IMR-90 (cell line): ENCODE data around the gene DBNDD1. TPM values are rescaled to one million over a fixed set of nuclear protein-coding genes. Genes with fewer than 3 reads are reported as not detected.

ENCODE experiments used
- ATAC-seq: fragments of 200-7000 bp; cut with Tn5 transposase; 2 replicates; pipeline ENCODE4 v1.9.1; 2020; ENCODE audit warnings: low read depth, mild to moderate bottlenecking, moderate library complexity
- BruUV-seq: library from RNA; stranded (reverse); fragments of 400-500 nt; replicated peaks from 2 replicates; lab custom pipeline; 2021; lab: Mats Ljungman, UMichigan
- CTCF ChIA-PET: fragments of 300-600 bp; formaldehyde crosslinking; extraction: SDS; loops from one replicate; lab custom pipeline; 2021; ENCODE audit warnings: antibody characterized with exemption; lab: Yijun Ruan, JAX
- POLR2A ChIA-PET: fragments of 300-600 bp; sonication (Branson Sonifier 250); formaldehyde crosslinking; loops from one replicate; lab custom pipeline; 2022; ENCODE audit warnings: antibody characterized with exemption; ENCODE audit not compliant: unreplicated experiment; lab: Charles Lee
- DNase-seq: peaks from one replicate; pipeline ENCODE4 v3.0.0; 2013
- H2AFZ ChIP-seq: replicated peaks from 2 replicates; pipeline ENCODE3; 2013; ENCODE audit warnings: low read length, mild to moderate bottlenecking; ENCODE audit not compliant: poor library complexity
- H2AK5ac ChIP-seq: 2 replicates; pipeline ENCODE4 v1.6.1; 2013; ENCODE audit warnings: low read depth, low read length, inconsistent platforms
- H2AK9ac ChIP-seq: replicated peaks from 2 replicates; pipeline ENCODE3; 2013; ENCODE audit warnings: mild to moderate bottlenecking, low read depth, low read length, moderate library complexity; ENCODE audit not compliant: poor library complexity
- H2BK120ac ChIP-seq: 2 replicates; pipeline ENCODE4 v1.6.1; 2013; ENCODE audit warnings: low read depth, low read length, inconsistent platforms
- H2BK15ac ChIP-seq: 3 replicates; pipeline ENCODE4 v1.6.1; 2013; ENCODE audit warnings: low read depth, low read length, inconsistent platforms
- H2BK20ac ChIP-seq: 2 replicates; pipeline ENCODE4 v1.6.1; 2013; ENCODE audit warnings: low read depth, mild to moderate bottlenecking, inconsistent platforms, low read length, moderate library complexity
- H2BK5ac ChIP-seq: 2 replicates; pipeline ENCODE4 v1.6.1; 2013; ENCODE audit warnings: mild to moderate bottlenecking, low read depth, low read length, inconsistent platforms; ENCODE audit not compliant: poor library complexity, severe bottlenecking
- H3K14ac ChIP-seq: replicated peaks from 2 replicates; pipeline ENCODE4 v1.6.1; 2013; ENCODE audit warnings: low read depth, low read length, inconsistent platforms
- H3K18ac ChIP-seq: 2 replicates; pipeline ENCODE4 v1.6.1; 2013; ENCODE audit warnings: low read depth, low read length, control low read depth
- H3K23ac ChIP-seq: 2 replicates; pipeline ENCODE4 v1.6.1; 2013; ENCODE audit warnings: low read depth, low read length, inconsistent platforms
- H3K27ac ChIP-seq: 2 replicates; pipeline ENCODE4 v1.5.1; 2013; ENCODE audit warnings: mild to moderate bottlenecking, control low read depth, low read length; ENCODE audit not compliant: insufficient read depth
- H3K27me3 ChIP-seq: 2 replicates; pipeline ENCODE4 v1.6.1; 2013; ENCODE audit warnings: low read length; ENCODE audit not compliant: control insufficient read depth, insufficient read depth
- H3K36me3 ChIP-seq: 2 replicates; pipeline ENCODE4 v1.6.1; 2013; ENCODE audit warnings: low read length, mixed read lengths; ENCODE audit not compliant: control insufficient read depth, insufficient read depth
- H3K4ac ChIP-seq: 2 replicates; pipeline ENCODE4 v1.6.1; 2013; ENCODE audit warnings: low read depth, low read length, inconsistent platforms
- H3K4me1 ChIP-seq: 2 replicates; pipeline ENCODE4 v1.6.1; 2013; ENCODE audit warnings: low read length, mixed read lengths; ENCODE audit not compliant: control insufficient read depth, insufficient read depth
- H3K4me2 ChIP-seq: 2 replicates; pipeline ENCODE4 v1.6.1; 2013; ENCODE audit warnings: low read depth, mild to moderate bottlenecking, control low read depth, low read length, moderate library complexity
- H3K4me3 ChIP-seq: 2 replicates; pipeline ENCODE4 v1.5.1; 2013; ENCODE audit warnings: low read depth, mild to moderate bottlenecking, control low read depth, low read length, moderate library complexity; ENCODE audit not compliant: insufficient read depth
- H3K56ac ChIP-seq: 2 replicates; pipeline ENCODE4 v1.6.1; 2013; ENCODE audit warnings: low read length, inconsistent platforms; ENCODE audit not compliant: insufficient read depth; ENCODE audit errors: extremely low read depth
- H3K79me1 ChIP-seq, 2 experiments: 2 replicates each; pipeline ENCODE4 v1.6.1; 2013; ENCODE audit warnings: low read length in 2 of 2, inconsistent platforms in 1 of 2, low read depth in 1 of 2
- H3K9ac ChIP-seq: 2 replicates; pipeline ENCODE4 v1.6.1; 2013; ENCODE audit warnings: low read depth, low read length, control low read depth
- H3K9me1 ChIP-seq: 2 replicates; pipeline ENCODE4 v1.6.1; 2013; ENCODE audit warnings: low read length, inconsistent platforms; ENCODE audit not compliant: insufficient read depth
- H3K9me3 ChIP-seq: 2 replicates; pipeline ENCODE4 v1.6.1; 2013; ENCODE audit warnings: low read length; ENCODE audit not compliant: control insufficient read depth, insufficient read depth
- H4K20me1 ChIP-seq: 2 replicates; pipeline ENCODE4 v1.6.1; 2013; ENCODE audit warnings: low read length, inconsistent platforms; ENCODE audit not compliant: insufficient read depth
- H4K5ac ChIP-seq: 2 replicates; pipeline ENCODE4 v1.6.1; 2013; ENCODE audit warnings: mild to moderate bottlenecking, low read depth, low read length, control low read depth
- H4K8ac ChIP-seq, 2 experiments: 2 replicates each; pipeline ENCODE4 v1.6.1; 2013; ENCODE audit warnings: low read depth in 2 of 2, low read length in 2 of 2, control low read depth in 1 of 2, inconsistent platforms in 1 of 2
- H4K91ac ChIP-seq: 2 replicates; pipeline ENCODE4 v1.6.1; 2013; ENCODE audit warnings: low read depth, low read length, inconsistent platforms; ENCODE audit not compliant: insufficient read depth
- BHLHE40 ChIP-seq: fragments of 150-350 bp; IDR thresholded peaks from 2 replicates; pipeline ENCODE4 v1.6.1; 2016; ENCODE audit warnings: mild to moderate bottlenecking, low read depth, low read length
- CHD1 ChIP-seq: IDR thresholded peaks from 2 replicates; pipeline ENCODE4 v1.6.1; 2012; ENCODE audit warnings: low read depth, low read length, improper control_type of control experiment
- FOS ChIP-seq: fragments of 150-350 bp; IDR thresholded peaks from 2 replicates; pipeline ENCODE4 v1.6.1; 2016; ENCODE audit warnings: low read depth, low read length
- MAFK ChIP-seq: IDR thresholded peaks from 2 replicates; pipeline ENCODE4 v1.6.1; 2012; ENCODE audit warnings: low read depth, low read length, improper control_type of control experiment
- MAZ ChIP-seq: IDR thresholded peaks from 2 replicates; pipeline ENCODE4 v1.6.1; 2012; ENCODE audit warnings: low read depth, mild to moderate bottlenecking, low read length, improper control_type of control experiment, moderate library complexity, borderline replicate concordance
- NFE2L2 ChIP-seq: fragments of 150-350 bp; IDR thresholded peaks from 2 replicates; pipeline ENCODE4 v1.6.1; 2016; ENCODE audit warnings: low read depth, mild to moderate bottlenecking, low read length
- POLR2A ChIP-seq: IDR thresholded peaks from 2 replicates; pipeline ENCODE4 v1.6.1; 2012; ENCODE audit warnings: mild to moderate bottlenecking, low read depth, low read length
- RCOR1 ChIP-seq: IDR thresholded peaks from 2 replicates; pipeline ENCODE4 v1.6.1; 2012; ENCODE audit warnings: mild to moderate bottlenecking, low read length, improper control_type of control experiment; ENCODE audit not compliant: insufficient replicate concordance
- RFX5 ChIP-seq: IDR thresholded peaks from 2 replicates; pipeline ENCODE4 v1.8.0; 2012; ENCODE audit warnings: low read depth, mild to moderate bottlenecking, low read length, moderate library complexity
- SMC3 ChIP-seq: fragments of 150-350 bp; IDR thresholded peaks from 2 replicates; pipeline ENCODE4 v1.6.1; 2016; ENCODE audit warnings: low read depth, mild to moderate bottlenecking, antibody characterized with exemption, low read length, moderate library complexity
- whole genome bisulfite sequencing, 2 experiments: methylation state at CpG; one replicate each; pipeline versions ENCODE4 v1.1.5 to v1.1.7; 2013; ENCODE audit warnings: missing lambda C conversion rate in 2 of 2; ENCODE audit not compliant: insufficient read length in 1 of 2; ENCODE audit errors: extremely low coverage in 2 of 2; 5-methylcytosine and 5-hydroxymethylcytosine counted together
- dilution Hi-C: fragments of 300-500 bp; cut with HindIII; formaldehyde crosslinking; loops from one replicate; pipeline ENCODE4 v1.14.3; 2018; ENCODE audit warnings: low sequenced_read_pairs; ENCODE audit not compliant: unreplicated experiment
- in situ Hi-C: fragments of 300-500 bp; cut with MboI; formaldehyde crosslinking; loops from 3 replicates; pipeline ENCODE4 v1.14.3; 2019; ENCODE audit warnings: low sequenced_read_pairs, inconsistent platforms, mixed read lengths
- intact Hi-C: fragments of 100-400 bp; cut with micrococcal nuclease; formaldehyde crosslinking; loops from 2 replicates; pipeline ENCODE4 v1.10.0; 2022
- polyA plus RNA-seq, 3 experiments: library from polyadenylated mRNA; depleted of rRNA; stranded (reverse); fragments of >200 nt; gene quantifications; 2 replicates each; pipeline ENCODE4 v1.2.3, GENCODE V29; 2012; ENCODE audit warnings: low replicate concordance in 1 of 3
- total RNA-seq: library from RNA; depleted of rRNA; stranded (reverse); fragments of >200 nt; gene quantifications from 2 replicates; pipeline ENCODE4 v1.2.3, GENCODE V29; 2012
- TF ChIP-seq, protein P1 (sequence below): fragments of 150-350 bp; IDR thresholded peaks from 2 replicates; pipeline ENCODE4 v1.6.1; 2017; ENCODE audit warnings: mild to moderate bottlenecking, antibody characterized with exemption, low read length, low read depth
- TF ChIP-seq, protein P2 (sequence below): fragments of 150-350 bp; IDR thresholded peaks from 2 replicates; pipeline ENCODE4 v1.6.1; 2016; ENCODE audit warnings: low read depth, mild to moderate bottlenecking, low read length, moderate library complexity, borderline replicate concordance
- TF ChIP-seq, protein P3 (sequence below): conservative IDR thresholded peaks from 2 replicates; pipeline ENCODE4 v1.5.1; 2012; ENCODE audit warnings: mild to moderate bottlenecking, low read depth, low read length, improper control_type of control experiment

DBNDD1 gene
- total and polyA plus RNA-seq, 2 of the 4 experiments (the other 2 are of a cell fraction): 3.4 to 23.0 TPM

DNA sequence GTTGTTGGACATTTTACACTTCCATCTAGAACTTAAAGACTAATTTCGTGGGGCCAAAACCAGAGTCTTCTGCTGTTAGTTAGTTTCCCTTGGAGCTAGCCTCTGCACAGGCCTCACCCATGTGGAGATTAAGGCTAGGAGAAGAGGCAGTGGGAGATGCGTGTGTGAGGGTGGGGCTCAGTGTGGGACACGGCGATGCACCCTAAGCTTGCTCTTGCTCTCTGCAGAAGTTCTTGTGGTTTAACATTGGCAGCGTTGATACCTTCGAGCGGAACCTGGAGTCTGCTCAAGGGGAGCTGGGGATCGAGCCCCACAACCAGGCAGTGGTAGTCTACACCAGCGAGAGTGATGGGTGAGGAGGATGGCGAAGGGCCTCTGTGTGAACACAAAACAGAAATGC lies 34.0 kb downstream of the DBNDD1 start:
- Histone ChIP-seq H3K14ac (no peak overlapping the region), H3K9me1 (no peaks in the 10 kb centered on the region), H3K4ac (no peak overlapping the region), H3K79me1 (peaks cover 0 to 13% of the 10 kb centered on the region in 2 experiments; a peak in 3 of 4 replicates), H4K8ac (no peak overlapping the region), H2BK15ac (no peak overlapping the region), H3K18ac (no peak overlapping the region), H3K27me3 (no peaks in the 10 kb centered on the region), H3K56ac (no peak overlapping the region), H3K27ac (no peak overlapping the region), H4K91ac (no peak overlapping the region), H2AK9ac (peak overlapping the region; percentile 11), H2AFZ (no peak overlapping the region), H2BK5ac (no peak overlapping the region), H3K9me3 (no peaks in the 10 kb centered on the region), H2BK120ac (no peak overlapping the region), H2BK20ac (no peak overlapping the region), H3K9ac (no peak overlapping the region), H4K5ac (no peak overlapping the region), H4K20me1 (no peaks in the 10 kb centered on the region), H3K4me2 (no peak overlapping the region), H3K23ac (no peak overlapping the region), H3K36me3 (peaks cover 64% of the 10 kb centered on the region), H3K4me3 (no peak overlapping the region), H3K4me1 (no peaks in the 10 kb centered on the region), H2AK5ac (no peak overlapping the region)
- POLR2A ChIA-PET: no interaction called here
- DNase-seq (no peak), ATAC-seq (no peak)
- intact Hi-C loops (no loop called here), in situ Hi-C loops (no loop called here), dilution Hi-C loops (no loop called here)
- TF ChIP-seq MAFK (no peak), MAZ (no peak), CHD1 (no peak), RCOR1 (no peak), POLR2A (no peak), SMC3 (no peak), BHLHE40 (no peak), RFX5 (no peak), NFE2L2 (no peak), FOS (no peak)
- TF ChIP-seq, protein P1, sequence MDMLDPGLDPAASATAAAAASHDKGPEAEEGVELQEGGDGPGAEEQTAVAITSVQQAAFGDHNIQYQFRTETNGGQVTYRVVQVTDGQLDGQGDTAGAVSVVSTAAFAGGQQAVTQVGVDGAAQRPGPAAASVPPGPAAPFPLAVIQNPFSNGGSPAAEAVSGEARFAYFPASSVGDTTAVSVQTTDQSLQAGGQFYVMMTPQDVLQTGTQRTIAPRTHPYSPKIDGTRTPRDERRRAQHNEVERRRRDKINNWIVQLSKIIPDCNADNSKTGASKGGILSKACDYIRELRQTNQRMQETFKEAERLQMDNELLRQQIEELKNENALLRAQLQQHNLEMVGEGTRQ: no peak
- TF ChIP-seq, protein P2, sequence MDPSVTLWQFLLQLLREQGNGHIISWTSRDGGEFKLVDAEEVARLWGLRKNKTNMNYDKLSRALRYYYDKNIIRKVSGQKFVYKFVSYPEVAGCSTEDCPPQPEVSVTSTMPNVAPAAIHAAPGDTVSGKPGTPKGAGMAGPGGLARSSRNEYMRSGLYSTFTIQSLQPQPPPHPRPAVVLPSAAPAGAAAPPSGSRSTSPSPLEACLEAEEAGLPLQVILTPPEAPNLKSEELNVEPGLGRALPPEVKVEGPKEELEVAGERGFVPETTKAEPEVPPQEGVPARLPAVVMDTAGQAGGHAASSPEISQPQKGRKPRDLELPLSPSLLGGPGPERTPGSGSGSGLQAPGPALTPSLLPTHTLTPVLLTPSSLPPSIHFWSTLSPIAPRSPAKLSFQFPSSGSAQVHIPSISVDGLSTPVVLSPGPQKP: no peak
- TF ChIP-seq, protein P3, sequence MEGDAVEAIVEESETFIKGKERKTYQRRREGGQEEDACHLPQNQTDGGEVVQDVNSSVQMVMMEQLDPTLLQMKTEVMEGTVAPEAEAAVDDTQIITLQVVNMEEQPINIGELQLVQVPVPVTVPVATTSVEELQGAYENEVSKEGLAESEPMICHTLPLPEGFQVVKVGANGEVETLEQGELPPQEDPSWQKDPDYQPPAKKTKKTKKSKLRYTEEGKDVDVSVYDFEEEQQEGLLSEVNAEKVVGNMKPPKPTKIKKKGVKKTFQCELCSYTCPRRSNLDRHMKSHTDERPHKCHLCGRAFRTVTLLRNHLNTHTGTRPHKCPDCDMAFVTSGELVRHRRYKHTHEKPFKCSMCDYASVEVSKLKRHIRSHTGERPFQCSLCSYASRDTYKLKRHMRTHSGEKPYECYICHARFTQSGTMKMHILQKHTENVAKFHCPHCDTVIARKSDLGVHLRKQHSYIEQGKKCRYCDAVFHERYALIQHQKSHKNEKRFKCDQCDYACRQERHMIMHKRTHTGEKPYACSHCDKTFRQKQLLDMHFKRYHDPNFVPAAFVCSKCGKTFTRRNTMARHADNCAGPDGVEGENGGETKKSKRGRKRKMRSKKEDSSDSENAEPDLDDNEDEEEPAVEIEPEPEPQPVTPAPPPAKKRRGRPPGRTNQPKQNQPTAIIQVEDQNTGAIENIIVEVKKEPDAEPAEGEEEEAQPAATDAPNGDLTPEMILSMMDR: no peak
- WGBS, 2 experiments: 98% methylated on average over 6 of the region's 10 CpGs; no CpG with 5 or more reads in 1 of the 2 experiments
- CTCF ChIA-PET: no interaction called here
- BruUV-seq: TSS peak; percentile 47
